ENCODE measurements around the gene VPS72. TPM values are rescaled to one million over a fixed set of nuclear protein-coding genes. Genes with fewer than 3 reads are reported as not detected.

VPS72 gene
- total RNA-seq, 1 donor from 2014 or later: 42.6 TPM

- no peak overlapping the region for H3K4me3 ChIP-seq
- DNase-seq: no peak
Measured at GRCh38 chr1:151133018-151133806, 56.8 kb downstream of the VPS72 start.

GRCh38 chr1:151132335-151133017, 57.5 kb downstream of the VPS72 start:
- Histone ChIP-seq H3K4me1 (peaks cover 5% of the 10 kb centered on the region), H3K4me3 (no peak overlapping the region), H3K27me3 (no peaks in the 10 kb centered on the region), H3K9me3 (no peaks in the 10 kb centered on the region), H3K36me3 (no peaks in the 10 kb centered on the region), H3K27ac (no peak overlapping the region)
- DNase-seq (no peak), ATAC-seq (no peak)
- no peak for TF ChIP-seq CTCF (IDR thresholded peaks at IDR 0.05)
- intact Hi-C loops (cut with DNase I): no loop called here

More at GRCh38 chr1:151133018-151133806, 56.8 kb downstream of the VPS72 start:
- H3K9me3 ChIP-seq: no peaks in the 10 kb centered on the region
- no peaks in the 10 kb centered on the region for H3K27me3 ChIP-seq
- no peak for ATAC-seq
- no peak for TF ChIP-seq CTCF (IDR thresholded peaks at IDR 0.05)
- H3K27ac ChIP-seq: no peak overlapping the region
- peaks cover 5% of the 10 kb centered on the region for H3K4me1 ChIP-seq
- intact Hi-C loops (cut with DNase I): no loop called here
- no peaks in the 10 kb centered on the region for H3K36me3 ChIP-seq

GRCh38 chr1:151131701-151132334, 58.2 kb downstream of the VPS72 start:
- DNase-seq: peak; percentile 68
- no peaks in the 10 kb centered on the region for H3K27me3 ChIP-seq
- H3K36me3 ChIP-seq: no peaks in the 10 kb centered on the region
- H3K4me3 ChIP-seq: peak overlapping the region; percentile 46
- H3K4me1 ChIP-seq: peaks cover 5% of the 10 kb centered on the region
- no peaks in the 10 kb centered on the region for H3K9me3 ChIP-seq
- H3K27ac ChIP-seq: no peak overlapping the region
- TF ChIP-seq CTCF (IDR thresholded peaks at IDR 0.05): no peak
- intact Hi-C loops (cut with DNase I): no loop called here
- peak; percentile 49 for ATAC-seq

- H3K9me3 ChIP-seq: no peaks in the 10 kb centered on the region
- peak overlapping the region; percentile 40 for H3K27ac ChIP-seq
- intact Hi-C loops (cut with DNase I): no loop called here
- peak; percentile 90 for DNase-seq
- peak; percentile 96 for ATAC-seq
- H3K27me3 ChIP-seq: no peaks in the 10 kb centered on the region
- peaks cover 5% of the 10 kb centered on the region for H3K4me1 ChIP-seq
- H3K36me3 ChIP-seq: no peaks in the 10 kb centered on the region
- H3K4me3 ChIP-seq: peak overlapping the region; percentile 46
- TF ChIP-seq CTCF (IDR thresholded peaks at IDR 0.05): no peak
Measured at GRCh38 chr1:151130987-151131586, 58.9 kb downstream of the VPS72 start.

- Histone ChIP-seq H3K27ac (no peak overlapping the region), H3K27me3 (no peaks in the 10 kb centered on the region), H3K36me3 (no peaks in the 10 kb centered on the region), H3K4me1 (peaks cover 5% of the 10 kb centered on the region), H3K9me3 (no peaks in the 10 kb centered on the region), H3K4me3 (no peak overlapping the region)
- intact Hi-C loops (cut with DNase I): no loop called here
- ATAC-seq (no peak), DNase-seq (no peak)
- TF ChIP-seq CTCF (IDR thresholded peaks at IDR 0.05): no peak
Measured at GRCh38 chr1:151128800-151129199, 61.2 kb downstream of the VPS72 start.

Other genes starting within 250 kb of the VPS72 start
- gene CERS2, start 215.4 kb downstream of the VPS72 start, total RNA-seq: 354 TPM
- gene ANXA9, start 207.9 kb downstream of the VPS72 start, total RNA-seq: 1.2 TPM
- 26.5 TPM for gene MINDY1, start 183.3 kb downstream of the VPS72 start, total RNA-seq
- 18.3 TPM for gene PRUNE1, start 181.7 kb downstream of the VPS72 start, total RNA-seq
- 5.2 TPM for gene BNIPL, start 153.6 kb downstream of the VPS72 start, total RNA-seq
- gene C1orf56, start 142.4 kb downstream of the VPS72 start, total RNA-seq: 3.9 TPM
- gene CDC42SE1, start 130.6 kb downstream of the VPS72 start, total RNA-seq: 105 TPM
- 0.72 TPM for gene MLLT11, start 129.8 kb downstream of the VPS72 start, total RNA-seq
- gene GABPB2, start 119.4 kb downstream of the VPS72 start, total RNA-seq: 15.2 TPM
- gene SEMA6C, start 43.6 kb downstream of the VPS72 start, total RNA-seq: 6.7 TPM
- gene TNFAIP8L2, start 33.5 kb downstream of the VPS72 start, total RNA-seq: 10.3 TPM
- 6.2 TPM for gene LYSMD1, start 24.3 kb downstream of the VPS72 start, total RNA-seq
- gene SCNM1, start 24.1 kb downstream of the VPS72 start, total RNA-seq: 34.6 TPM
- gene TMOD4, start 14.2 kb downstream of the VPS72 start, total RNA-seq: not detected
- gene PIP5K1A, start 8.4 kb upstream of the VPS72 start, total RNA-seq: 54.0 TPM
- 112 TPM for gene PSMD4, start 64.5 kb upstream of the VPS72 start, total RNA-seq
- 22.5 TPM for gene ZNF687, start 92.1 kb upstream of the VPS72 start, total RNA-seq
- 65.0 TPM for gene PI4KB, start 137.2 kb upstream of the VPS72 start, total RNA-seq
- 45.8 TPM for gene RFX5, start 157.1 kb upstream of the VPS72 start, total RNA-seq
- gene SELENBP1, start 182.5 kb upstream of the VPS72 start, total RNA-seq: 321 TPM
- gene PSMB4, start 209.4 kb upstream of the VPS72 start, total RNA-seq: 177 TPM

All from upper lobe of right lung (tissue), 1 donor.